Osteocyte (in vitro differentiated cells): ENCODE data around the gene NIPSNAP2. TPM values are rescaled to one million over a fixed set of nuclear protein-coding genes. Genes with fewer than 3 reads are reported as not detected.
"Not testable (repeated sequence)": the region's sequence is repeated elsewhere in the genome, so short reads cannot be mapped to it uniquely, and the experiment has no call there.

ENCODE experiments used
- DNase-seq: peaks from one replicate; pipeline ENCODE4 v3.0.0; 2021; ENCODE audit warnings: mixed read lengths; ENCODE audit not compliant: unreplicated experiment; ENCODE audit errors: extremely low spot score
- H3K27ac Mint-ChIP-seq: one replicate; pipeline ENCODE4 v1.8.0; 2021; ENCODE audit warnings: mild to moderate bottlenecking, mixed read lengths; ENCODE audit not compliant: unreplicated experiment
- H3K27me3 Mint-ChIP-seq: one replicate; pipeline ENCODE4 v1.8.0; 2021; ENCODE audit warnings: mixed read lengths; ENCODE audit not compliant: unreplicated experiment
- H3K36me3 Mint-ChIP-seq: one replicate; pipeline ENCODE4 v1.8.0; 2021; ENCODE audit warnings: mixed read lengths; ENCODE audit not compliant: unreplicated experiment
- H3K4me1 Mint-ChIP-seq: one replicate; pipeline ENCODE4 v1.8.0; 2021; ENCODE audit warnings: mixed read lengths; ENCODE audit not compliant: unreplicated experiment
- H3K4me3 Mint-ChIP-seq: one replicate; pipeline ENCODE4 v1.8.0; 2021; ENCODE audit warnings: mild to moderate bottlenecking, moderate library complexity, mixed read lengths; ENCODE audit not compliant: unreplicated experiment
- H3K9me3 Mint-ChIP-seq: one replicate; pipeline ENCODE4 v1.8.0; 2021; ENCODE audit warnings: mixed read lengths; ENCODE audit not compliant: unreplicated experiment
- total RNA-seq: library from RNA; stranded (reverse); gene quantifications from 2 replicates; pipeline ENCODE4 v1.2.1, GENCODE V29; 2021
- TF ChIP-seq, protein P1 (sequence below): fragments of 200-600 bp; sonication (generic); IDR thresholded peaks from 2 replicates; pipeline ENCODE4 v1.5.0; 2021; ENCODE audit warnings: antibody characterized with exemption, mild to moderate bottlenecking, moderate library complexity

The NIPSNAP2 gene
- total RNA-seq, 1 donor from 2014 or later = 52.9 TPM

DNA sequence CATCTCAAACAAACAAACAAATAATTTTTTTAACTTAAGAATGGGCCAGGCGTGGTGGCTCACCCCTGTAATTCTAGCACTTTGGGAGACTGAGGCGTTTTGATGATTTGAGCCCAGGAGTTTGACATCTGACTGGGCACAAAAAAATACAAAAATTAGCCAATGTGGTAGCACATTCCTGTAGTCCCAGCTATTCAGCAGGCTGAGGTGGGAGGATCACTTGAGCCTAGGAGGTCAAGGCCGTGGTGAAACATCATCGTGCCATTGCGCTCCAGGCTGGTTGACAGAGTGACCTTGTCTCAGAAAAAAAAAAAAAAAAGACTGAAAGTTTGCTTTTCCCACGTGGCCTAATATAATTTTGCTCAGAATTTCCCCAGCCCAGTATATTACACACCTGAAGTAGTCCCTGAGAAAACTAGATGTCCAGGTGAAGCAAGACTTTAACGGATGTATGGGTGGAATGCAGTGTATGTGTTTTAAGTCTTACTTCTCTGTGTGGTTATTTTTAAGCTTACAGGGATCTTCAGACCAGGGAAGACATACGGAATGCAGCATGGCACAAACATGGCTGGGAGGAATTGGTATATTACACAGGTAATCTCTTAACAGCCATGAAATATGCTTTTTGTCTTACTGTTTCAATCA is 32.6 kb downstream of the NIPSNAP2 start:
- H3K9me3 Mint-ChIP-seq = no peaks in the 10 kb centered on the region
- peaks cover 32% of the 10 kb centered on the region for H3K36me3 Mint-ChIP-seq
- no peak for DNase-seq
- peaks cover 2% of the 10 kb centered on the region for H3K4me1 Mint-ChIP-seq
- H3K4me3 Mint-ChIP-seq = no peak overlapping the region
- H3K27ac Mint-ChIP-seq = no peak overlapping the region
- TF ChIP-seq, protein P1, sequence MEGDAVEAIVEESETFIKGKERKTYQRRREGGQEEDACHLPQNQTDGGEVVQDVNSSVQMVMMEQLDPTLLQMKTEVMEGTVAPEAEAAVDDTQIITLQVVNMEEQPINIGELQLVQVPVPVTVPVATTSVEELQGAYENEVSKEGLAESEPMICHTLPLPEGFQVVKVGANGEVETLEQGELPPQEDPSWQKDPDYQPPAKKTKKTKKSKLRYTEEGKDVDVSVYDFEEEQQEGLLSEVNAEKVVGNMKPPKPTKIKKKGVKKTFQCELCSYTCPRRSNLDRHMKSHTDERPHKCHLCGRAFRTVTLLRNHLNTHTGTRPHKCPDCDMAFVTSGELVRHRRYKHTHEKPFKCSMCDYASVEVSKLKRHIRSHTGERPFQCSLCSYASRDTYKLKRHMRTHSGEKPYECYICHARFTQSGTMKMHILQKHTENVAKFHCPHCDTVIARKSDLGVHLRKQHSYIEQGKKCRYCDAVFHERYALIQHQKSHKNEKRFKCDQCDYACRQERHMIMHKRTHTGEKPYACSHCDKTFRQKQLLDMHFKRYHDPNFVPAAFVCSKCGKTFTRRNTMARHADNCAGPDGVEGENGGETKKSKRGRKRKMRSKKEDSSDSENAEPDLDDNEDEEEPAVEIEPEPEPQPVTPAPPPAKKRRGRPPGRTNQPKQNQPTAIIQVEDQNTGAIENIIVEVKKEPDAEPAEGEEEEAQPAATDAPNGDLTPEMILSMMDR = no peak
- no peaks in the 10 kb centered on the region for H3K27me3 Mint-ChIP-seq

GRCh38 chr7:56003749-56004148 is 39.4 kb downstream of the NIPSNAP2 start:
- Mint-ChIP-seq H3K4me1 (peaks cover 2% of the 10 kb centered on the region), H3K36me3 (peaks cover 11% of the 10 kb centered on the region), H3K9me3 (no peaks in the 10 kb centered on the region), H3K27ac (no peak overlapping the region), H3K27me3 (no peaks in the 10 kb centered on the region), H3K4me3 (no peak overlapping the region)
- TF ChIP-seq, protein P1 = no peak
- DNase-seq = no peak

DNA sequence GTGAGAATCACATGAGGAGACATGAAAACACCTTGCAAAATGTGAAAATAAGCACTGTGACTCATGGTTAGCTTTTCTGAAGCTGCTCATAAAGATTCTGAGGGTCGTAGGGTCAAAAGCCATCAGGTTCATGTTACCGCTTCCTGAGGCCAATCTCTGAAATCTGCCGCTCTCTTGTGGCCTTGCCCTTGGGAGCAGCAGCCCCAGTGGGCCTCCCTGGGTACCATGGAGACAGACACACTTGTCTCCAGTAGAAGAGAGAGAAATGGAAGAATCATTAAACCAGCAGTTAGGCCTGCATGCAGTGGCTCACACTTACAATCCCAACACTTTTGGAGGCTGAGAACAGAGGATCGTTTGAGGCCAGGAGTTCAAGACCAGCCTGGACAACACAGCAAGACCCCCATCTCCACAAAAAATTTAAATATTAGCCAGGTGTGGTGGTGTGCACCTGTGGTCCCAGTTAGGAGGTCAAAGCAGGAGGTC is 42.8 kb downstream of the NIPSNAP2 start:
- TF ChIP-seq, protein P1 = no peak
- H3K9me3 Mint-ChIP-seq = no peaks in the 10 kb centered on the region
- no peaks in the 10 kb centered on the region for H3K27me3 Mint-ChIP-seq
- H3K36me3 Mint-ChIP-seq = peaks cover 13% of the 10 kb centered on the region
- H3K4me1 Mint-ChIP-seq = no peaks in the 10 kb centered on the region
- H3K27ac Mint-ChIP-seq = no peak overlapping the region
- no peak for DNase-seq
- H3K4me3 Mint-ChIP-seq = no peak overlapping the region

DNA sequence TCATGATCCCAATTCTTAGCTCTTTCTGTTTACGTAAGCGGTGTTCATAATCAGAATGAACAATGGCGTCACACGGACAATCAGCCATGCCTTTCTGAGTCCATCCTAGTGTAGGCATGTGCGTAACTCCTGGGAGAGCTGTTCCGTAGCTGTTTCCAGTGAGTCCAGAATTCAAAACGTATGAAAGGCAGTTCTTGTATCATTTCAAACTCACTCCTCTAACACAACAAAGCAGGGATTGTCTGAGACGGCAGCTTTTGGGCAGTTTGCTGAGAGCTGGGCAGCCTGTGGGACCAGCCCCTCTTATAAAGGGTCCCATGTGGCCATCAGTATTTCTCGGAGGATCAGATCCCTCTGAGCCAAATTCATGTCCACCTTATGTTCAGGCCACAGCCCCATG is 43.5 kb downstream of the NIPSNAP2 start:
- H3K36me3 Mint-ChIP-seq = peaks cover 14% of the 10 kb centered on the region
- H3K4me1 Mint-ChIP-seq = no peaks in the 10 kb centered on the region
- H3K27ac Mint-ChIP-seq = no peak overlapping the region
- TF ChIP-seq, protein P1 = no peak
- DNase-seq = no peak
- no peaks in the 10 kb centered on the region for H3K9me3 Mint-ChIP-seq
- no peaks in the 10 kb centered on the region for H3K27me3 Mint-ChIP-seq
- no peak overlapping the region for H3K4me3 Mint-ChIP-seq

DNA sequence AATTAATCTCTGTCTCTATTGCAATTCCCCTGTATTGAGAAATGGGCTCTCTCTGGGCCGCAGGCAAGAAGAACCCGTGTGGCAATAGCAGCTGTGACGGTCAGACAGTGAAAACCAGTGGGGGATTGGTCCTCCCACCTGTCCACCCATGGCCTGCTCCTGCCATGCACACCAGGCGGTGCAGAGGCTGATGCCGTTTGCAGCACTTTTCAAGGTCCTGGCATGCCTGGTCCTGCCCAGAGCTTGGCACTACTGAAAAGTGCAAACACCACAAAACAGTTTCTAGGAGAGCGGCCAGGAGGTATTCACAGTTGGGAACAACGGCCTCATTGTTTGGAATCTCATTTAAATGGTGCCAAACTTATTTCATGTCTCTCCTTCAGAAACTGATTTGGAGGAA is 45.3 kb downstream of the NIPSNAP2 start:
- H3K36me3 Mint-ChIP-seq = peaks cover 19% of the 10 kb centered on the region
- no peaks in the 10 kb centered on the region for H3K27me3 Mint-ChIP-seq
- no peak for DNase-seq
- H3K27ac Mint-ChIP-seq = no peak overlapping the region
- H3K4me3 Mint-ChIP-seq = no peak overlapping the region
- TF ChIP-seq, protein P1 = no peak
- no peaks in the 10 kb centered on the region for H3K9me3 Mint-ChIP-seq
- H3K4me1 Mint-ChIP-seq = no peaks in the 10 kb centered on the region

DNA sequence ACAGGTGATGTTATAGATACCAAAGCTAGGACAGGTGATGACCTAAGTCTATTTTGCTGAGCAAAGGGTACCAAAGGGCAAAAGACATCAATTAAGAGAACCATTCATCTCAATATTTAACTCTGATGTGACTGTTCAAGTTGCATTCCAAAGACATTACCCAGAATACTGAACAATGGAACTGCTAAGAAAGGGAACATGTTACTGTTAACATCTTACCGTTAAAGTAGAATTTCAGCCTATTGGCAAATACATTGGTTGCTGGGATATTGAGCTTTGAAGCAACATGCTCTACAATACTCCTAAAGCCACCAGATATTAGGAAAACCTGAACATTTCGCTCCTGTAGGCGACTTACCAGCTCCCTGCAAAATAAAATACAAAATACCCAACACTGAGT is 52.6 kb downstream of the NIPSNAP2 start:
- H3K9me3 Mint-ChIP-seq, H3K27ac Mint-ChIP-seq, H3K27me3 Mint-ChIP-seq, DNase-seq, H3K4me1 Mint-ChIP-seq, H3K4me3 Mint-ChIP-seq: not testable (repeated sequence)
- peaks cover 22% of the 10 kb centered on the region for H3K36me3 Mint-ChIP-seq
